Endothelial cell of hepatic sinusoid (primary cell): Measurements from ENCODE around the gene SLC15A1.

Experiments
- in situ Hi-C: cut with HindIII; loops from 2 replicates; pipeline ENCODE4 v1.10.0; 2017; ENCODE audit warnings: low sequenced_read_pairs

Gene SLC15A1, protein sequence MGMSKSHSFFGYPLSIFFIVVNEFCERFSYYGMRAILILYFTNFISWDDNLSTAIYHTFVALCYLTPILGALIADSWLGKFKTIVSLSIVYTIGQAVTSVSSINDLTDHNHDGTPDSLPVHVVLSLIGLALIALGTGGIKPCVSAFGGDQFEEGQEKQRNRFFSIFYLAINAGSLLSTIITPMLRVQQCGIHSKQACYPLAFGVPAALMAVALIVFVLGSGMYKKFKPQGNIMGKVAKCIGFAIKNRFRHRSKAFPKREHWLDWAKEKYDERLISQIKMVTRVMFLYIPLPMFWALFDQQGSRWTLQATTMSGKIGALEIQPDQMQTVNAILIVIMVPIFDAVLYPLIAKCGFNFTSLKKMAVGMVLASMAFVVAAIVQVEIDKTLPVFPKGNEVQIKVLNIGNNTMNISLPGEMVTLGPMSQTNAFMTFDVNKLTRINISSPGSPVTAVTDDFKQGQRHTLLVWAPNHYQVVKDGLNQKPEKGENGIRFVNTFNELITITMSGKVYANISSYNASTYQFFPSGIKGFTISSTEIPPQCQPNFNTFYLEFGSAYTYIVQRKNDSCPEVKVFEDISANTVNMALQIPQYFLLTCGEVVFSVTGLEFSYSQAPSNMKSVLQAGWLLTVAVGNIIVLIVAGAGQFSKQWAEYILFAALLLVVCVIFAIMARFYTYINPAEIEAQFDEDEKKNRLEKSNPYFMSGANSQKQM

DNA sequence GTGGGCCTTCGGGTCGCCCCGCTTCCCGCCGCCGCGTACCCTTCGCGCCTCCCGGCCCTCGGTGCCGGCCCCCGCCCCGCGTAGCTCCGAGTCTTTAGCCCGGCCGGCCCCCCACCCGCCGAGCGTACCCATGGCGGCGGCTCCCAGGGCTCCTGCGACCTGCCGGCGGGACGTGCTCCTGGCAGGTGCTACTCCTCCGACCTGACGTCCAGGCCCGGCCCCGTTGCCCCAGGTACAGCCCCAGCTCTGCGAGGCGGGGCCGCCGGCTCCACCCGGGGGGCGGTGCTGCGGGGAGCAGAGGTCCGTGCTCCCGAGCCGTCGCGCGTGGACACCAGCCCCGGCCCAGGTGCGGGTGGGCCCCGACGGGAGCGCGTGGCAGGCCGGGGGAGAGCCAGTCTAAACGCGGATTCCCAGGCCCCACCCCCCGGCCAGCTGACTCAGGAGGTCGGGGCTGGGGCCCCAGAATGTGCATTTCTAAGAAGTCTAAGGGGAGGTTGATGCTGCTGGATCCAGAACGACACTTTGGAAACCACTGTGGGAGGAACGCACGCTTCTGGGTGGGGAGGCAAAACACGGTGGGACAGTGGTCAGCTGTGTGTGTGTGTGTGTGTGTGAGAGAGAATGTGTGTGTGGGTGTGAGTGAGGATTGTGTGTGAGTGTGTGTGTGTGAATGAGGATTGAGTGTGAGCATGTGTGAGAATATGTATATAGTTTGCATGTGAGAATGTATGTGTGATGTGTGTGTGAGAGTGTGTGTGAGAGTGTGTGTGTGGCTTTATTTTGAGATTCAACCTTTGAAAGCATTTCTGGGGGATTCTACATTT is at the start of gene SLC15A1:
SLC15A1 (minus strand) TSS at position 206 of the 824 bp plus-strand sequence; CDS start at position 132, 74 bp downstream.
- in situ Hi-C loops = no loop called here

DNA sequence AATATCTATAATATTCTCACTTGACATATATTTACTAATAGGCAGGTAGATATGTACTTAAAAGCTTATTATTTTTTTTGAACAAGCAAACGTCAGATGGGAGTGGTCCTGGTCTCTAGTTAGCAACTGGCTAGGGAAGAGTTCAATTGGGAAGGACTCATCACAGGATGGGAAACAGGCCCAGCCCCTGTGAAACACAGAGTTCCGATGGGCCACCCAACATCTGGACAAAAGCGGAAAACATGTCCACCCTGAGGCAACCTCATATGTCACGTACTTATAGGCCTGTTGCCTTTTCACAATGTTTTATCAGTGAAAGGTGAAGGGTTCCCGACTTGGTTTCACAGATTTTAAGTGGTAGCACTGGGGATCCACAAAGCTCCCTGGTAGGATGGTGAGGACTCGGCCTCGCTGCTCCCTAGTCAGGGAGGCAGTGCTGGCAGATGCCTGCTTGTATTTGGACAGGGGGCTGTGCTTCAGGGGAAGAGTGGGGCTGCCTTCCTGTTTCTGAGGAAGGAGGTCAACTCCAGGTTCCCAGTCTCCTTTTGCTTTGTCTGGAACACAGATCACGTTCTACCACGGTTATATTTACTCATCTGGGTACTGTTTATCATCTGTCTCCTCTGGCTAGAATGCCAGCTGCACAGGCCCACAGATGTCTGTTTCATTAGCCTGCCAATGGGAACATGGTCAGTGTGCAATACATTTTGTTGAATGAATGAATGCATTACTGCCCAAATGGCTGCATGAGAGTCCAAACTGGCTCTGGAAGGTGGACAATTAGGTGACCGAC is 49.4 kb upstream of the SLC15A1 start:
- in situ Hi-C loops = no loop called here

DNA sequence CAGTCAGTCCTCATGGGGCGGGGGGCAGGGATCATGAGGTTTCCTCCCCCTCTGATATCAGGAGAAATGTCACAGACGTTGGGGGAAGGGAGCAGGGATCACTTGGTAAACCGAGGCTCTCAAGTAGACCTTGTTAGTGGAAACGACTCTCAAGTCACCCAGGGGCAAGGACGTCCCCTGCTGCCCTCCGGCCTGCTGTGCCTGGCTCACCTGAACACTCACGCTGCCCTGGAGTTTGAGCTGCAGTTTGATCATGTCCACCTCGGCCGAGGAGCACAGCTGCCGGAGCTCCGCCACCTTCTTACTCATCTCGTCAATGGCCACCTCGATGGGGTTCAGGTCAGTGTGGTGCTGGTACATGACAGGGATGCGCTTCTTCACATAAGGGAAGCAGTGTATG is 47.6 kb upstream of the SLC15A1 start:
- in situ Hi-C loops = no loop called here

DNA sequence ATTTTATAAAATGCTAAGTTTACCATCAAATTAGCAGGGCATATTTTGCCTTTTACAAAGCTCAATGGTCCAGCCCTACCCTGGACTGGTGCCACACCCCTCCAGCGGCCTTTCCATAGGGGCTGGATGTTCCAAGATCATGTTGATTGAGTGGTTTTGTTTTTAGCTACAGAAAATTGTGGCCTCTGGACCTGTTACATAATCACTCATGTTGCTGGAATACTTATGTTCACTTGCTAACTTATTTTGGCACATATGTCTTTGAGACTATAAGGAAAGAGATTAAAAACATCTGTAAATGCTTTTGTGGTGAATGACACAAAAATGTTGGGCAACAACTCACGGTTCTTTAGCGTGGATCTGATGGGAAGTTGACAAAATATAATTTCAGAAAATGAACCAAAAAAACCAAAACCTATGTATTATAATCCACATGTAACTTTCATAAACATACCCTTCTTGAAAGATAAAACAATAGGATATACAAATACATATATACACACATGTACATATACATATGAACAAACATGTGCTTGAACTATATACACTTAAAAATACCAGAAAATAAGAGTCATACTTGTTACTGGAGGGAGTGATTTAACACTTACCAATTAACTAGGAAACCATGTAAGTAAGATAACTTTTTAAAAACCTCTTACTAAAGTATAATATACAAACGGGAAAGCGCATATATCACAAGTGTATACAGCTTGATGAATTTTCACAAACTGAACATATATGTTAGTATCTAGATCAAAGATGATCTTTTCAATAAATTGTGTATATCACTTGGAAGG is 46.6 kb upstream of the SLC15A1 start:
- in situ Hi-C loops = no loop called here

DNA sequence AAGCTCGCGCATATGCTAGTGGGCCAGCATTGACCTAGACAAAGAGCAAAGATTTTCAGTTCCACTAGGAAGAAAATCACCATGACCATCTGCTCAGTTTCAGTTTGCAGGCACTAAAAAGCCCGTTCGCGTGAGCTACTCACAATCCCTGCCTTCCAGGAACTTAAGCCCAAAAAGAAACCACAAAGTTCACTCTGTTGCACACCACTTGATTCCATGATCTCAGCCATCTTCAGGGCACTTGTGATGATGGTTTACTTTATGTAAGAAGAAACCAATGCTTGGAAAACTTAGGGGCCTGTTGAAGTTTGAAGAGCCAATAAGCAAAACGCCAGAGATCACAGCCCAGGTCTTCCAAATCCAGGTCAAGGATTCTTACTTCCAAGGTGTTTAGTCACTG is 45.0 kb upstream of the SLC15A1 start:
- in situ Hi-C loops = no loop called here

DNA sequence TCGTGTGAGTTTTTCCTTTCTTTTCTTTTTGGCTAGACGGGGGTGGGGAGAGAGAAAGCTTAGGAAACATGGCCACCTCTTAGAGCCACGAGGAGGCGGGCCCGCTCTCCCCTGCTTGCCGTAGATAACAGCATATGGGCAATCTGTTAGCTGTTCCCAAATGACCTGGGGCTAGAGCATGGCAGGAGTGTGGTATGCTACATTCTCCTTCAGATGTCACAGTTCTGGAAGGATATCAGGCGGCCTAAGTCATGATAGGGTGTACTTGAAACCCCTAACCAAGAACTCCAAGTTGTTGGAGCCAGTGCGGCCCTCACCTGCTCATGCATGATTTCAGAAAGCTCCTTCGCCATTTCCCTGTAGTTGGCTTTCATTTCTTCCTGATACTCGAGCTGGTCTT is 44.3 kb upstream of the SLC15A1 start:
- in situ Hi-C loops = no loop called here

DNA sequence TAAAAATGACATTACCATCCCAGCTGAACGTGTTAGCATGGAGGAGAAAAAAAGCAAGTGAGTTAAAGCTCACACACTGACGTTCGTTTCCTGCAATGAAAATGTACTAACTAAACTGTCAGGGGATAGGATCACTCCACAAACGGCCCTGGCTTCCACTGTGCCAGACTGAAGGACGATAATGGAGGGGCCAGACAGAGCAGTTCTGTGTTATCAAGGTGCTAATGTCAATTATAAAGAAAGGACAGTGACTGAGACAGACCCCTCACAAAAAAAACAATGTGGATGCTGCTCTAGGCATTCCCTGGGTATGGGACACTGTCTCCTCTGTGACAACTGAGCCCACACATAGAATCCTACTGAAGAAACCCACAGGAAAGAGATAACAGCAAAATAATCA is 43.7 kb upstream of the SLC15A1 start:
- in situ Hi-C loops = no loop called here

DNA sequence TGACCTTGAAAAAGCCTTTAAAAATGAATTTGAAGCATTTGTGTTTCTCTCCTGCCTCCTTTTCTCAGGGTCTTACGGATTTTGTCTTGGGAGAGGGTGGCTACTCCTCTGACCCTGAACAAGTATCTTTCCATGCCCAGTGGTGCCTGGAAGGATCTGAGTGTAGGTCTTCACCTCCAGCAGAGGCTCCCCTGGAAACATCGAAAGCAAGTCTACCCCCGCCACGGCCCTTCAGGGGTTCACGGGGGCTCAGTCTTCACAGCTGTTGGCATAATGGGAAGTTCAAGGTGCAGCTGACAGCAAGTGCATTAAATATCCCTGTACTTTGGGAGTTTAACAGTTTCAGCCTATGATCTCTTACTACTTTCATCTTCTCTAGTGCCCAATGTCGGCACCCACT is 42.7 kb upstream of the SLC15A1 start:
- in situ Hi-C loops = no loop called here

DNA sequence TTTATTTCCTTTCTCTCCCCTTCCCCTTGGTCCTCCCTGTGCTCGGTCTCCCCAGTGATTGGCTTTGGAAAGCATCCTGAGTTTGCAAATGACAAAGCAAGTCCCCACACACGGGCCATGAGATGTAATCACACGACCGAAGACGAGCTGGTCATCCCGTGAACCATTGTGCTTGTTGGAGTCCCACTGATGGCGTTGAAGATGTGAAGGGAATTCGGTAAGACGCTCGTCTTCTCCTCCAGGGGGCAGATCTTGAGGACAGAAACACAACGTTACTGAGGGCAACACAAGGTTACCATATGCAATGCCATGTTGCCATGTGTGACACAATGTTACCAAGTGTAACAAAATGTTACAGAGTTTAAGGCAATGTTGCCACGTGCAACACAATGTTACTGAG is 42.0 kb upstream of the SLC15A1 start:
- in situ Hi-C loops = no loop called here

DNA sequence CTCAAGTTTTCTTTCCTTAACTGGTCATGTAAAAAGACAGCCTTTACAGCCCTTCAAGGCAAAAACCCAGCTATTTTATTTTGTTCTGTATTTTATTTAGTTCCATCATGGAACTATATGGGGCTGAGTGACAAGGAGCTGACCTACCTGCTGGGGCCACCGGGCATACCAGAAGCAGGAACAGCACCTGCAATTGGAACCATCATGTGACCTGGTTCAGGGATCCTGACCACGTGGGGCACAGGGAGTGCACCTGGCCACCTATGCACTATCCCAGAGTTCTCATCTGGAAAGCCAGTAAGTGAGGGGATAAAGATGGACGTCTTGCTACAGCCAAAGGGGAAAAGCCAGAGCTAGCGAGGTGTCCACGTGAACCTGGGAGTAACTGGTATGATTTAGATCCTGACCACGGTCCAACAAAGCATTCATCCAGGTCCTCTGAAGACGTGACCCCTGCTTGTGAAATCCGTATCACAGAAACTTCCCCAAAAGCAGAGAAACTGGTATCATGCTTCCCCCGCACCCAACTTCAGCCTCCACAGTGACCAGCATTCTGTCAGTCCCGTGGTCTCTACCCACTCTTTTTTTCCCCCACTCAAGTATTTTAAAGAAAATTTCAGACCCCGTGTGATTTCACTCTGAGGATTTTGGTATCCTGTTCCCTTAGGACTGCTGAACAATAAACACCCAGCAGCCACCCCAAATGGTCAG is 40.5 kb upstream of the SLC15A1 start:
- in situ Hi-C loops = no loop called here

DNA sequence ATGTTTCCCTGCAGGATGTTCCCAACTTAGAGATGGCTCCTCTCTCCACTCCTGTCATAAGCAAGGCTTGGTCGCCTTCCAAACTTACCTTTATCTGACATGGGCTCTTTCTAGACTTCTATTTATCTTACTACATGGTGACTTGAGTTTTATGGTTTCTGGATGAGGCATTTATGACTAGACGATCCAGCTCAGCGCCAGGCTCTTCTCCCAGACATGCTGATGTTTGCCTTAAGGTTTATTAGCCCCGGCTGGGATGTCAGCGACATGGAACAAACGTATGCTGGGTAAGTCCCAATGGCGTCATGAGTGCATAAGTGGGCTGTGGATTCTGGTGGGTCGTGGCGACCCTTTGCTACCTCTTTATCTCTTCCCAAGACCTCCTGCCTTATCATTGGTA is 39.8 kb upstream of the SLC15A1 start:
- in situ Hi-C loops = no loop called here

DNA sequence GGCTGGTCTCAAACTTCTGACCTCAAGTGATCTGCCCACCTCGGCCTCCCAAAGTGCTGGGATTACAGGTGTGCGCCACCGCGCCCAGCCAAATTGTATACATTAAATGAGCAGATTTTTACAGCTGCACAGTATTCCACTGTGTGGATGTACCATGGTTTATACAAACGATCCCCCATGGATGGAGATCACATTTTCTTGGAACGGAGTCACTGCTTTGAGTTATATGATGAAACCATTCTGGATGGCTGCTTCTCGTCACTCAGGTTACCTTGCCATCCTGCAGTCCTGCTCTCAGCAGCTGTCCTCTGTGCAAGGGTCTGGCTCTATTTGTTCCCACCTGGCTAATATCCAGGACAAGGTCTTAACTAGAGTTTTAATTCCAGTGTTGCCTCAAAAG is 39.1 kb upstream of the SLC15A1 start:
- in situ Hi-C loops = no loop called here

DNA sequence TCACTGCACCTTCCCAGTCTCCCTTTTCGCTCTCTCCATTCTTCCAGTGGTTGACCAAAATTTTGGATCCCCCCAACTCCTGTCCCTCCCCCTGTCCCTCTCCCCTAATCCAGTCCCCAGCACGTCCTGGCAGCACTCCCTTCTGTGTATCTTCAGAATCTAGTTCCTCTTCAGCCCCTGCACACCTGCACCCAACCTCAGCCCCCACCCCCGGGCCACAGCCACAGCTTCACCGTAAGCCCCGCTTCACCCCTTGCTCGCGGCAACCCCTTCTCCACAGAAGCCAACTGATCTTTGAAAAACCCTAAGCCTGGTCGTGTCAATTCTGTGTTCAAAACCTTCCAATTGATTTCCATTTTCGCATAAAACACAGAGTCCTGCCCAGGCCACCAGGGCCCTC is 35.5 kb upstream of the SLC15A1 start:
- in situ Hi-C loops = no loop called here

DNA sequence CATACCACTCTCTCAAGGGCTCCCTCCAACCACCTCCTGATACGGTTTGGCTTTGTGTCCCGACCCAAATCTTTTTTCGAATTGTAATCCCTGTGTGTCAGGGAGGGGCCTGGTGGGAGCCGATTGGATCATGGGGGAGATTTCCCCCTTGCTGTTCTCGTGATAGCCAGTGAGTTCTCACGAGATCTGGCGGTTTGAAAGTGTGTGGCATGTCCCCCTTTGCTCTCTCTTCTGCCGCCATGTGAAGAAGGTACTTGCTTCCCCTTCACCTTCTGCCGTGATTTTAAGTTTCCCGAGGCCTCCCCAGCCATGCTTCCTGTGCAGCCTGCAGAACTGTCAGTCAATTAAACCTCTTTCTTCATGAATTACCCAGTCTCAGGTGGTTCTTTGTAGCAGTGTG is 34.7 kb upstream of the SLC15A1 start:
- in situ Hi-C loops = no loop called here

DNA sequence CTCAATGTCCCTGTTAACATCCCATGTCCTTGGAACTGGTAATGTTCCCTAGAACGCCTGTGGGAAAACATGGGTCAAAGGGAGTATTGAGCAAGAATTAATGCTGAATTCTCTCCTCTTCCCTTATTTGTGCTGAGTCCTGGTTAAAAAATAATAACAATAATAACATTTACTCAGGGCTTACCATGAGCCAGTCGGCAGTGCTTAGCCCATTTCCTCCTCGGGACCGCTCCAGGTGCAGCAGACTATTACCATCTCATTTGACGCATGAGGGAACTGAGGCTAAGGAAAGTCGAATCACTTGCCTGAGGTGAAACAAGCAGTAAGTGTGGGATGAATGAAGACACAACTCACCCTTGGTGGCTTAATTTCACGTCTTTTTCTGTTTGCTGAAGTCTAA is 33.6 kb upstream of the SLC15A1 start:
- in situ Hi-C loops = no loop called here

DNA sequence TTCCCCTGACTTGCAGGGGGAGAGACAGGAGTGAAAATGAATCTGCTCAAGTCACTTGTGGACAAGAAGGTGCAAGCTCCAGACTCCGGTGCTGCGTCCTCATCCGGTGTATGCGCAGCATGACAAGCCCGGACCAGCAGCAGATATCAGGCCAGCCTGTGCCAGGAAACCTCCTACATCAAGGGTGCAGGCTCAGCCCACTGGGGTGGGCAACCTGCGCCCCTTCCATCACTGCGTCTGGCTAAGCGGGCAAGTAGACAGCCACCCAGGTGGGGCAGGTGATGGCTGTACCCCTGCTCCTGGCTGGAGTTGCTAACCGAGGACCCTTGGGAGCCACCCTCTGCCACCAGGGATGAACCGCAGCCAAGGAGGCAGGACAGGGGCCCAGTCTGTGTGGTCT is 32.9 kb upstream of the SLC15A1 start:
- in situ Hi-C loops = no loop called here

DNA sequence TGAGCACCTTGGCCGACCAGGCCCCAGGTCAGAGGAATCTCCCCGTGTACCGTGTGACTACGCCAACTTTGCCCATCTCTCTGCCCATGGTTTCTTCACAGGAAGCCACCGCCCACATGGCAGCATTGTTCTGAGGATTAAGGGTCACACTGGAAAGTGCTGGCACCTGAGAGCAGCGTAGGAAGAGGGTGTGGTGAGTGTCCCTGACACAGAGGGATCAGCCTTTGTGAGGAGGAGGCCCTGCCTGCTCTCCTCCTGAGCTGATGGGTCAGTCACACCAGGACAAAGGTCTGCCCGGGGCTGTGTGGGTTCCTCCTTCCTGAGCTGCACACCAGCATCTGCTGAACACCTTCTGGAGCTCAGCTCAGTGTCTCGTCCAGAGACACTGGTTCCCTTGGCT is 32.2 kb upstream of the SLC15A1 start:
- in situ Hi-C loops = no loop called here

DNA sequence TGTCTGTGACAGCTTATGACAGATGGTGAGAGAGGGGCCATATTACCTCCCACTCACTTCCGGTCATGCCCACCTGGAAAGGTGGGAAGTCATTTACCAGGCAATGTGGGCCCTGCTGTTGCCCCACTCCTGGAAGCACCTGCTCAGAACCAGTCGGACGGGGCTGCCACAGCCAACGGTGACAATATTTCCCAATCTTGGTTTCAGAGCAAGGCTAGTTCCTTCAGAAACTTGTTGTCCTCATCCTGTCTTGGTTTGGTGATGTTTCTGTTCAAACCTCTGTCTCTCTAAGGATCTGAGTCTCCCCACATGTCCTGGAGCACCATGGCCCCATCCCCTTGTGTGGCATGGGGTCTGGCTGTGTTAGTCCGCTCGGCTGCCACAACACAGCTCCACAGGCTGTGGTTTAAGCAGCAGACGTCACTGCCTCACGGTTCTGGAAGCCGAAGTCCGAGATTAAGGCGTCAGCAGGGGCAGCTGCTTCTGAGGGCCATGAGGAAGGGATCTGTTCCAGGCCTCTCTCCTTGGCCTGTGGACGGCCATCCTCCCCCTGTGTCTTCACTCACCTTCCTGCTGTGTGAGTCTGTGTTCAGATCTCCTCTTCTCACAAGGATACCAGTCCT is 31.5 kb upstream of the SLC15A1 start:
- in situ Hi-C loops = no loop called here

DNA sequence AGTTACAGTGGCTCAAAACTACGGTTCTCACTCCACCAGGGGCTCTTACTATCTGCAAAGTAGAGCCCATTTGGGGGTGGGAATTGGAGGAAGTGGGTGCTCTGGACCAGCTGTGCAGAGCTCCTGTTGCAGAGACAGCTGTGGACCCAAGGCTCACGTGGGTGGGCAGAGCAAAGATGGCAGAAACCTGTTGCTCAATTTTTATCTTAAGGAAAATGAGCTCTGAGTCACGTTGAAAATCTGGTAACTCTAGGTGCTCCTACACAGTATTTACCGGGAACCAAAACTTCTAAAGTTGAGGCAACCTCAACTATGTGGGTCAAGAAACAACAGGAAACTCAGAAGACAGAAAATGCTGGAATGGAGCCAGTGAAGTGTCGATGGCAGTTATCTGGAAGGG is 30.2 kb upstream of the SLC15A1 start:
- in situ Hi-C loops = no loop called here
